T47D (cell line): ENCODE measurements around the gene ZSCAN23.
"Not testable (repeated sequence)": the region's sequence is repeated elsewhere in the genome, so short reads cannot be mapped to it uniquely, and the experiment has no call there.

Experiments used
- DNase-seq, 2 experiments: peaks; one replicate each; pipeline versions ENCODE4 v3.0.0 to v3.0.0-alpha.2; 2011 to 2012; ENCODE audit warnings: low read depth in 1 of 2, low spot score in 1 of 2
- JUND ChIP-seq: IDR thresholded peaks from 2 replicates; pipeline ENCODE4 v1.6.1; 2012; ENCODE audit warnings: low read depth
- in situ Hi-C: cut with HindIII; loops from 2 replicates; pipeline ENCODE4 v1.10.0; 2016; ENCODE audit warnings: low sequenced_read_pairs, low pct_unique_long_range_greater_than_20kb

Gene ZSCAN23

GRCh38 chr6:28443112-28443773 is at the start of gene ZSCAN23:
ZSCAN23 (minus strand) TSS chr6:28443491; CDS start chr6:28436266, 7,225 bp downstream.
- TF ChIP-seq JUND: no peak
- in situ Hi-C loops: no loop called here
- DNase-seq: peak in 1 of 2 experiments; percentile 18

GRCh38 chr6:28491984-28492317 is 48.7 kb upstream of the ZSCAN23 start:
- TF ChIP-seq JUND: no peak
- DNase-seq: no peak
- in situ Hi-C loops: no loop called here

- DNase-seq: no peak
- in situ Hi-C loops: no loop called here
Observed at GRCh38 chr6:28490205-28490890, 47.1 kb upstream of the ZSCAN23 start.

DNA sequence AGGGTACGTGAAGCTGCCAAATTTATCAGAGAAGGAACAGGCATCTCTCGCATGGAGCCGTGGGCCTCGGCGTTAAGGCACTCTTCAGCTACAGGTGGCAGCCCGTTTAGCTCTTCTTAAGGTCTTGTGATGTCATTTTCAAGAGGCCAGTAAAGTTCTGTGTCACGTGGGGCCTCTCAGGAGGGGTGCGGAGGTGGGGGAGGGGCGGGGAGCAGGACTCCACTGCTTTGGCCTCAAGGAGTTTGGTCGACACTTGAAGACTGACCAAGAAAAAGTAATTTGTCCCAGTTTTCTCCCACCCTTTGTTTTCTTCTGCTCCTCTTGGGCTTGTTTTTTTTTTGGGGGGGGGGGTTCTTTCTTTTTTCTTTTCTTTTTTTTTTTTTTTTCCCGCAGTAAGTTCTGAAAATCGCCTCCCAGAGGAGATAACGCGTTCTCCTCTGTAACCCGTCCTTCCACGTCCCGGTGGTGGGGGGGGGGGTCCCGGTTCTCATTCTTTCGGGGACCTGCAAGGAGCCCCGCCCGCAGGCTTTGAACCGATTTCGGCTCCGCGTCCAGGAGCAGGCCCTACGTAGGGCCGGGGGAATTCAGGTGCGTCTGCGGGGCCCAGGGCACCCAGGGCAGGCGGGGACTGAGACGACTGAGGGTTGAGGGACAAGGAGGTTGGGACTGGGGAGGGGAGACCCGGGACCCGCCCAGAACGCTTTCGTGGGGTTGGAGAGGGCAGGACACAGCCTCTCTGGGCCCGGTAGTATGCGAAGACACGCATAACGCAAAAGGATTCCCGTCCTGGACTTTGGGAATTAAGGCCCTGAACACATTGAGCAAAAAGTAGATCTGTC is 46.3 kb upstream of the ZSCAN23 start:
- TF ChIP-seq JUND: no peak
- no peak for DNase-seq
- in situ Hi-C loops: no loop called here

More at GRCh38 chr6:28490205-28490890, 47.1 kb upstream of the ZSCAN23 start:
- no peak for TF ChIP-seq JUND

DNA sequence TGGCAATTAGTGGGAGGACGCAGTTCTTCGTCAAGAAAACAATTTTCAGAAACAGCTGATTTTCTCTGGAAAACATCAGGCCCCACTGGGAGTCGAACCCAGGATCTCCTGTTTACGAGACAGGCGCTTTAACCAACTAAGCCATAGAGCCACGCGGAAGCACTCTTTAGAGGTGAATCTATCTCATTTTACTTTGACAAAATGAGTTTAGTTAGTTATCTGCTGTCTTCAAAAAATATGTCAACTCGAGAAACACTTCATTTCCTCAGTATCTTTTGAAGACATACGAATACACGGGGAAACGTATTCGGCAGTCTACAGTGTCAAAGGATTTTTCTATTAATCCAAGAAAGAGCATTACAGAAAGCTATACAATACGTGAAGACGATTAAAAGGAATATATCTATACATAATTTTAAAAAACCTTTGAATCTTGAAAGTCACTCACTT is 45.6 kb upstream of the ZSCAN23 start:
- TF ChIP-seq JUND: no peak
- in situ Hi-C loops: no loop called here
- DNase-seq: peak in 1 of 2 experiments; percentile 16

- no peak for TF ChIP-seq JUND
- in situ Hi-C loops: no loop called here
- DNase-seq: no peak
Observed at GRCh38 chr6:28486988-28487742, 43.9 kb upstream of the ZSCAN23 start.

- DNase-seq: no peak
- TF ChIP-seq JUND: no peak
- in situ Hi-C loops: no loop called here
Observed at GRCh38 chr6:28486533-28486932, 43.2 kb upstream of the ZSCAN23 start.

GRCh38 chr6:28485482-28485881 is 42.2 kb upstream of the ZSCAN23 start:
- no peak for TF ChIP-seq JUND
- no peak for DNase-seq

GRCh38 chr6:28480253-28480932 is 37.1 kb upstream of the ZSCAN23 start:
- in situ Hi-C loops: no loop called here
- DNase-seq: no peak
- TF ChIP-seq JUND: no peak

More at GRCh38 chr6:28485482-28485881, 42.2 kb upstream of the ZSCAN23 start:
- in situ Hi-C loops: no loop called here

DNA sequence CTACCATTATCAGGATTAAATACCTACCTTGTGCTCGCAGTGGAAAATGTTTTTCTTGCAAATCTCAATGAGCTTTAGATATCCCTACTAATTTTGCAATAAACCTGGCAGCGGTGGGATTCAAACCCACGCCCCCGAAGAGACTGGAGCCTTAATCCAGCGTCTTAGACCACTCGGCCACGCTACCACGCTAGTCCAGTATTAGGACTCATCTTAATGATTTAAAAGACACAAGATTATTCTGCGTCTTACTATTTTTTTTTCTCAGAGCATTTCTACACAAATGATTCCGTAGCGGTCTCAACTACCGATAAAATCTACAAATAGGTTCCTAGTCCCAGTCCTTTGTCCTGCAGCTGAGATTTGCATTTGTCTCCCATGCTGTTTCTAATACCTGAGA is 35.2 kb upstream of the ZSCAN23 start:
- no peak for DNase-seq
- no peak for TF ChIP-seq JUND
- in situ Hi-C loops: no loop called here

- in situ Hi-C loops: no loop called here
- no peak for TF ChIP-seq JUND
- DNase-seq: peak in 1 of 2 experiments; percentile 69
Observed at GRCh38 chr6:28474441-28475219, 31.3 kb upstream of the ZSCAN23 start.

DNA sequence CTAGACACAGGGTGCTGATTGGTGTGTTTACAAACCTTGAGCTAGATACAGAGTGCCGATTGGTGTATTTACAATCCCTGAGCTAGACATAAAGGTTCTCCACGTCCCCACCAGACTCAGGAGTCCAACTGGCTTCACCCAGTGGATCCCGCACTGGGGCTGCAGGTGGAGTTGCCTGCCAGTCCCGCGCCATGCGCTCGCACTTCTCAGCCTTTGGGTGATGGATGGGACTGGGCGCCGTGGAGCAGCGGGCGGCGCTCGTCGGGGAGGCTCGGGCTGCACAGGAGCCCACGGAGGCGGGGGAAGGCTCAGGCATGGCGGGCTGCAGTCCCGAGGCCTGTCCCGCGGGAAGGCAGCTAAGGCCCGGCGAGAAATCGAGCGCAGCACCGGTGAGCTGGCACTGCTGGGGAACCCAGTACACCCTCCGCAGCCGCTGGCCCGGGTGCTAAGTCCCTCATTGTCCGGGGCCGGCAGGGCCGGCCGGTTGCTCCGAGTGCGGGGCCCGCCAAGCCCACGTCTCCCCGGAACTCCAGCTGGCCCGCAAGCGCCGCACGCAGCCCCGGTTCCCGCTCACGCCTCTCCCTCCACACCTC is 26.0 kb upstream of the ZSCAN23 start:
- DNase-seq, in situ Hi-C loops: not testable (repeated sequence)
